IMR-90 (cell line): Measurements from ENCODE around the gene CPED1. TPM values are rescaled to one million over a fixed set of nuclear protein-coding genes. Genes with fewer than 3 reads are reported as not detected.

Experiments
- ATAC-seq: fragments of 200-7000 bp; cut with Tn5 transposase; 2 replicates; pipeline ENCODE4 v1.9.1; 2020; ENCODE audit warnings: low read depth, mild to moderate bottlenecking, moderate library complexity
- BruUV-seq: library from RNA; stranded (reverse); fragments of 400-500 nt; replicated peaks from 2 replicates; lab custom pipeline; 2021; lab: Mats Ljungman, UMichigan
- CTCF ChIA-PET: fragments of 300-600 bp; formaldehyde crosslinking; extraction: SDS; loops from one replicate; lab custom pipeline; 2021; ENCODE audit warnings: antibody characterized with exemption; lab: Yijun Ruan, JAX
- POLR2A ChIA-PET: fragments of 300-600 bp; sonication (Branson Sonifier 250); formaldehyde crosslinking; loops from one replicate; lab custom pipeline; 2022; ENCODE audit warnings: antibody characterized with exemption; ENCODE audit not compliant: unreplicated experiment; lab: Charles Lee
- DNase-seq: peaks from one replicate; pipeline ENCODE4 v3.0.0; 2013
- H2AFZ ChIP-seq: replicated peaks from 2 replicates; pipeline ENCODE3; 2013; ENCODE audit warnings: low read length, mild to moderate bottlenecking; ENCODE audit not compliant: poor library complexity
- H2AK5ac ChIP-seq: 2 replicates; pipeline ENCODE4 v1.6.1; 2013; ENCODE audit warnings: low read depth, low read length, inconsistent platforms
- H2AK9ac ChIP-seq: replicated peaks from 2 replicates; pipeline ENCODE3; 2013; ENCODE audit warnings: mild to moderate bottlenecking, low read depth, low read length, moderate library complexity; ENCODE audit not compliant: poor library complexity
- H2BK120ac ChIP-seq: 2 replicates; pipeline ENCODE4 v1.6.1; 2013; ENCODE audit warnings: low read depth, low read length, inconsistent platforms
- H2BK15ac ChIP-seq: 3 replicates; pipeline ENCODE4 v1.6.1; 2013; ENCODE audit warnings: low read depth, low read length, inconsistent platforms
- H2BK20ac ChIP-seq: 2 replicates; pipeline ENCODE4 v1.6.1; 2013; ENCODE audit warnings: low read depth, mild to moderate bottlenecking, inconsistent platforms, low read length, moderate library complexity
- H2BK5ac ChIP-seq: 2 replicates; pipeline ENCODE4 v1.6.1; 2013; ENCODE audit warnings: mild to moderate bottlenecking, low read depth, low read length, inconsistent platforms; ENCODE audit not compliant: poor library complexity, severe bottlenecking
- H3K14ac ChIP-seq: replicated peaks from 2 replicates; pipeline ENCODE4 v1.6.1; 2013; ENCODE audit warnings: low read depth, low read length, inconsistent platforms
- H3K18ac ChIP-seq: 2 replicates; pipeline ENCODE4 v1.6.1; 2013; ENCODE audit warnings: low read depth, low read length, control low read depth
- H3K23ac ChIP-seq: 2 replicates; pipeline ENCODE4 v1.6.1; 2013; ENCODE audit warnings: low read depth, low read length, inconsistent platforms
- H3K27ac ChIP-seq: 2 replicates; pipeline ENCODE4 v1.5.1; 2013; ENCODE audit warnings: mild to moderate bottlenecking, control low read depth, low read length; ENCODE audit not compliant: insufficient read depth
- H3K27me3 ChIP-seq: 2 replicates; pipeline ENCODE4 v1.6.1; 2013; ENCODE audit warnings: low read length; ENCODE audit not compliant: control insufficient read depth, insufficient read depth
- H3K36me3 ChIP-seq: 2 replicates; pipeline ENCODE4 v1.6.1; 2013; ENCODE audit warnings: low read length, mixed read lengths; ENCODE audit not compliant: control insufficient read depth, insufficient read depth
- H3K4ac ChIP-seq: 2 replicates; pipeline ENCODE4 v1.6.1; 2013; ENCODE audit warnings: low read depth, low read length, inconsistent platforms
- H3K4me1 ChIP-seq: 2 replicates; pipeline ENCODE4 v1.6.1; 2013; ENCODE audit warnings: low read length, mixed read lengths; ENCODE audit not compliant: control insufficient read depth, insufficient read depth
- H3K4me2 ChIP-seq: 2 replicates; pipeline ENCODE4 v1.6.1; 2013; ENCODE audit warnings: low read depth, mild to moderate bottlenecking, control low read depth, low read length, moderate library complexity
- H3K4me3 ChIP-seq: 2 replicates; pipeline ENCODE4 v1.5.1; 2013; ENCODE audit warnings: low read depth, mild to moderate bottlenecking, control low read depth, low read length, moderate library complexity; ENCODE audit not compliant: insufficient read depth
- H3K56ac ChIP-seq: 2 replicates; pipeline ENCODE4 v1.6.1; 2013; ENCODE audit warnings: low read length, inconsistent platforms; ENCODE audit not compliant: insufficient read depth; ENCODE audit errors: extremely low read depth
- H3K79me1 ChIP-seq, 2 experiments: 2 replicates each; pipeline ENCODE4 v1.6.1; 2013; ENCODE audit warnings: low read length in 2 of 2, inconsistent platforms in 1 of 2, low read depth in 1 of 2
- H3K9ac ChIP-seq: 2 replicates; pipeline ENCODE4 v1.6.1; 2013; ENCODE audit warnings: low read depth, low read length, control low read depth
- H3K9me1 ChIP-seq: 2 replicates; pipeline ENCODE4 v1.6.1; 2013; ENCODE audit warnings: low read length, inconsistent platforms; ENCODE audit not compliant: insufficient read depth
- H3K9me3 ChIP-seq: 2 replicates; pipeline ENCODE4 v1.6.1; 2013; ENCODE audit warnings: low read length; ENCODE audit not compliant: control insufficient read depth, insufficient read depth
- H4K20me1 ChIP-seq: 2 replicates; pipeline ENCODE4 v1.6.1; 2013; ENCODE audit warnings: low read length, inconsistent platforms; ENCODE audit not compliant: insufficient read depth
- H4K5ac ChIP-seq: 2 replicates; pipeline ENCODE4 v1.6.1; 2013; ENCODE audit warnings: mild to moderate bottlenecking, low read depth, low read length, control low read depth
- H4K8ac ChIP-seq, 2 experiments: 2 replicates each; pipeline ENCODE4 v1.6.1; 2013; ENCODE audit warnings: low read depth in 2 of 2, low read length in 2 of 2, control low read depth in 1 of 2, inconsistent platforms in 1 of 2
- H4K91ac ChIP-seq: 2 replicates; pipeline ENCODE4 v1.6.1; 2013; ENCODE audit warnings: low read depth, low read length, inconsistent platforms; ENCODE audit not compliant: insufficient read depth
- BHLHE40 ChIP-seq: fragments of 150-350 bp; IDR thresholded peaks from 2 replicates; pipeline ENCODE4 v1.6.1; 2016; ENCODE audit warnings: mild to moderate bottlenecking, low read depth, low read length
- CEBPB ChIP-seq: IDR thresholded peaks from 2 replicates; pipeline ENCODE4 v1.6.1; 2012; ENCODE audit warnings: low read depth, low read length, improper control_type of control experiment
- CHD1 ChIP-seq: IDR thresholded peaks from 2 replicates; pipeline ENCODE4 v1.6.1; 2012; ENCODE audit warnings: low read depth, low read length, improper control_type of control experiment
- CTCF ChIP-seq: conservative IDR thresholded peaks from 2 replicates; pipeline ENCODE4 v1.5.1; 2012; ENCODE audit warnings: mild to moderate bottlenecking, low read depth, low read length, improper control_type of control experiment
- ELK1 ChIP-seq: fragments of 150-350 bp; IDR thresholded peaks from 2 replicates; pipeline ENCODE4 v1.6.1; 2016; ENCODE audit warnings: low read depth, mild to moderate bottlenecking, low read length, moderate library complexity, borderline replicate concordance
- FOS ChIP-seq: fragments of 150-350 bp; IDR thresholded peaks from 2 replicates; pipeline ENCODE4 v1.6.1; 2016; ENCODE audit warnings: low read depth, low read length
- MAFK ChIP-seq: IDR thresholded peaks from 2 replicates; pipeline ENCODE4 v1.6.1; 2012; ENCODE audit warnings: low read depth, low read length, improper control_type of control experiment
- MAZ ChIP-seq: IDR thresholded peaks from 2 replicates; pipeline ENCODE4 v1.6.1; 2012; ENCODE audit warnings: low read depth, mild to moderate bottlenecking, low read length, improper control_type of control experiment, moderate library complexity, borderline replicate concordance
- MXI1 ChIP-seq: IDR thresholded peaks from 2 replicates; pipeline ENCODE4 v1.6.1; 2012; ENCODE audit warnings: low read depth, mild to moderate bottlenecking, low read length, moderate library complexity, borderline replicate concordance
- RAD21 ChIP-seq: IDR thresholded peaks from 2 replicates; pipeline ENCODE4 v1.6.1; 2012; ENCODE audit warnings: low read length, improper control_type of control experiment
- RCOR1 ChIP-seq: IDR thresholded peaks from 2 replicates; pipeline ENCODE4 v1.6.1; 2012; ENCODE audit warnings: mild to moderate bottlenecking, low read length, improper control_type of control experiment; ENCODE audit not compliant: insufficient replicate concordance
- RFX5 ChIP-seq: IDR thresholded peaks from 2 replicates; pipeline ENCODE4 v1.8.0; 2012; ENCODE audit warnings: low read depth, mild to moderate bottlenecking, low read length, moderate library complexity
- SMC3 ChIP-seq: fragments of 150-350 bp; IDR thresholded peaks from 2 replicates; pipeline ENCODE4 v1.6.1; 2016; ENCODE audit warnings: low read depth, mild to moderate bottlenecking, antibody characterized with exemption, low read length, moderate library complexity
- USF2 ChIP-seq: fragments of 150-350 bp; IDR thresholded peaks from 2 replicates; pipeline ENCODE4 v1.6.1; 2017; ENCODE audit warnings: mild to moderate bottlenecking, antibody characterized with exemption, low read length, low read depth
- WGBS, 2 experiments: methylation state at CpG; one replicate each; pipeline versions ENCODE4 v1.1.5 to v1.1.7; 2013; ENCODE audit warnings: missing lambda C conversion rate in 2 of 2; ENCODE audit not compliant: insufficient read length in 1 of 2; ENCODE audit errors: extremely low coverage in 2 of 2; 5-methylcytosine and 5-hydroxymethylcytosine counted together
- dilution Hi-C: fragments of 300-500 bp; cut with HindIII; formaldehyde crosslinking; loops from one replicate; pipeline ENCODE4 v1.14.3; 2018; ENCODE audit warnings: low sequenced_read_pairs; ENCODE audit not compliant: unreplicated experiment
- in situ Hi-C: fragments of 300-500 bp; cut with MboI; formaldehyde crosslinking; loops from 3 replicates; pipeline ENCODE4 v1.14.3; 2019; ENCODE audit warnings: low sequenced_read_pairs, inconsistent platforms, mixed read lengths
- intact Hi-C: fragments of 100-400 bp; cut with micrococcal nuclease; formaldehyde crosslinking; loops from 2 replicates; pipeline ENCODE4 v1.10.0; 2022
- polyA plus RNA-seq, 3 experiments: library from polyadenylated mRNA; depleted of rRNA; stranded (reverse); fragments of >200 nt; gene quantifications; 2 replicates each; pipeline ENCODE4 v1.2.3, GENCODE V29; 2012; ENCODE audit warnings: low replicate concordance in 1 of 3
- total RNA-seq: library from RNA; depleted of rRNA; stranded (reverse); fragments of >200 nt; gene quantifications from 2 replicates; pipeline ENCODE4 v1.2.3, GENCODE V29; 2012

Gene CPED1
- total and polyA plus RNA-seq, 2 of the 4 experiments (the other 2 are of a cell fraction) = 31.2 to 96.8 TPM

- Histone ChIP-seq H3K9me1 (peaks cover 6% of the 10 kb centered on the region; the same call in 1 of the 2 replicates), H3K79me1 (peaks cover 8 to 31% of the 10 kb centered on the region in 2 experiments; a peak in 3 of 4 replicates), H4K8ac (peak overlapping the region; percentile 27 to 53; a peak in 1 of 4 replicates), H2AFZ (no peak overlapping the region), H3K9me3 (no peaks in the 10 kb centered on the region), H3K9ac (peak overlapping the region; percentile 78), H3K27ac (peak overlapping the region; percentile 77; the same call in 1 of the 2 replicates), H3K18ac (peak overlapping the region; percentile 90), H2BK20ac (peak overlapping the region; percentile 53; the same call in 1 of the 2 replicates), H3K4me1 (peaks cover 3% of the 10 kb centered on the region), H3K14ac (peak overlapping the region; percentile 97), H2BK120ac (peak overlapping the region; percentile 65), H3K23ac (peak overlapping the region; percentile 85), H4K5ac (0 out of 2 replicates have a peak overlapping the region, but pooled peaks have one; percentile 77), H4K20me1 (no peaks in the 10 kb centered on the region; the same call in 1 of the 2 replicates), H2BK15ac (no peak overlapping the region; the same call in 2 of the 3 replicates), H2AK5ac (no peak overlapping the region), H4K91ac (no peak overlapping the region; the same call in 1 of the 2 replicates), H3K4me3 (peak overlapping the region; percentile 86), H3K4me2 (peak overlapping the region; percentile 80), H3K56ac (peak overlapping the region; percentile 95; the same call in 1 of the 2 replicates), H3K27me3 (no peaks in the 10 kb centered on the region), H2BK5ac (peak overlapping the region; percentile 98), H3K36me3 (no peaks in the 10 kb centered on the region; the same call in 1 of the 2 replicates), H3K4ac (peak overlapping the region; percentile 65), H2AK9ac (no peak overlapping the region)
- intact Hi-C loops (no loop called here), in situ Hi-C loops (loop anchor here (5.0 to 25.0 kb wide), 2 partner anchors 86 to 346 kb away; partner anchors contain the start of gene WNT16), dilution Hi-C loops (loop anchor here (25.0 kb wide), 1 partner anchor 96 kb away; no protein-coding TSS in a partner anchor)
- no CpG with 5 or more reads among the region's 1 CpG for WGBS, 2 experiments
- ChIA-PET CTCF (interaction anchor here (1.4 to 4.9 kb wide), 2 partner anchors 85 to 91 kb away, joined by 3 to 46 read pairs; no protein-coding TSS in a partner anchor), POLR2A (interaction anchor here (3.4 kb wide), 1 partner anchor 93 kb away, joined by 26 read pairs; no protein-coding TSS in a partner anchor)
- no peak for DNase-seq
- no peak for ATAC-seq
- TSS peak; percentile 88 for BruUV-seq
- TF ChIP-seq CTCF (no peak), FOS (no peak), RCOR1 (no peak), ELK1 (no peak), RFX5 (no peak), USF2 (no peak), RAD21 (no peak), MAZ (no peak), MAFK (no peak), BHLHE40 (no peak), SMC3 (no peak), CEBPB (no peak), CHD1 (no peak), MXI1 (no peak)
Observed at GRCh38 chr7:120991161-120991560, 2.6 kb downstream of the CPED1 start.
